ENCODE measurements around the gene PUS1.

PUS1 gene

DNA sequence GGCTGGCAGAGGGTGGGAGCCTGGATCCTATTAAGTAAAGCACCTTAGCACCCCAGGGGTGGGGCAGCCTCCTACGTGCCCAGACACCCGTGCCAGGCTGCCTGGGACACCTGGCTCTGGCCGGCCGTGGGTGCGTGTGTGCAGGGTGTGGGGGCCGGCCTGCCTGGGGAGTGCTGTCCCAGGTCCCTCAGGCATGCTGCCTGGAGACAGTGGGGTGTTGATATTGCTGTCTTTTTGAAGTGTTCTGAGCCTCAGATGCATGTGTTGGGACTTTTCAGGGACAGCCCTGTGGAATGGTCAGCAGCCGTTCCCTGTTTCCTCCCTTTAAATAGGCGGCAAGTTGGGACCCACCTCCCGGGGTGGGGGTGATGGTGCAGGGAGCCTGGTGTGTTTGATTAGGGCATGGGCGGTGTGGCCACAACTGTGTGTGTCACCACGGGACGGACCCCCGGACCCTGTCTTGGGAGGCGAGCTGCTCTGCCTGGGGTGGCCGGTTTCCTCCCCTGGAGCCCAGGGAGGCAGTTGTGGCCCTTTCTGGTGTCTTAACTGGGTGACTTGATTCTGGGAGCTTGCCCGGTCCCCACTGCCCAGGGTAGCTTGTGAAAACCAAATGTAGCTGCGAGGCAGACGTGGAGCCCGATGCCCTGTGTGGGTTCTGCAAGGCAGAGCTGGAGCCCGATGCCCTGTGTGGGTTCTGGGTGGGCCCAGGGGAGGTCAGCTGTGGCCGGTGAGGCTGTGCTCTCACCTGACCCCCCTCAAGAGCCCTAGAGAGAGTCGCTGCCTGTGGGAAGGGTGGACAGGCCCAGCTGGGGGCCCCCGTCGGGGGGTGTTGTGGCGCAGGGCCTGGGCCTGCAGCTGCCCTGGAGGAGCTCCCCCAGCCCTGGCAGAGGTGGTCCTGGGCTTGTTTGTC is 26.5 kb upstream of the PUS1 start:
- DNase-seq (ENCODE audit: low read depth), result no peak

DNA sequence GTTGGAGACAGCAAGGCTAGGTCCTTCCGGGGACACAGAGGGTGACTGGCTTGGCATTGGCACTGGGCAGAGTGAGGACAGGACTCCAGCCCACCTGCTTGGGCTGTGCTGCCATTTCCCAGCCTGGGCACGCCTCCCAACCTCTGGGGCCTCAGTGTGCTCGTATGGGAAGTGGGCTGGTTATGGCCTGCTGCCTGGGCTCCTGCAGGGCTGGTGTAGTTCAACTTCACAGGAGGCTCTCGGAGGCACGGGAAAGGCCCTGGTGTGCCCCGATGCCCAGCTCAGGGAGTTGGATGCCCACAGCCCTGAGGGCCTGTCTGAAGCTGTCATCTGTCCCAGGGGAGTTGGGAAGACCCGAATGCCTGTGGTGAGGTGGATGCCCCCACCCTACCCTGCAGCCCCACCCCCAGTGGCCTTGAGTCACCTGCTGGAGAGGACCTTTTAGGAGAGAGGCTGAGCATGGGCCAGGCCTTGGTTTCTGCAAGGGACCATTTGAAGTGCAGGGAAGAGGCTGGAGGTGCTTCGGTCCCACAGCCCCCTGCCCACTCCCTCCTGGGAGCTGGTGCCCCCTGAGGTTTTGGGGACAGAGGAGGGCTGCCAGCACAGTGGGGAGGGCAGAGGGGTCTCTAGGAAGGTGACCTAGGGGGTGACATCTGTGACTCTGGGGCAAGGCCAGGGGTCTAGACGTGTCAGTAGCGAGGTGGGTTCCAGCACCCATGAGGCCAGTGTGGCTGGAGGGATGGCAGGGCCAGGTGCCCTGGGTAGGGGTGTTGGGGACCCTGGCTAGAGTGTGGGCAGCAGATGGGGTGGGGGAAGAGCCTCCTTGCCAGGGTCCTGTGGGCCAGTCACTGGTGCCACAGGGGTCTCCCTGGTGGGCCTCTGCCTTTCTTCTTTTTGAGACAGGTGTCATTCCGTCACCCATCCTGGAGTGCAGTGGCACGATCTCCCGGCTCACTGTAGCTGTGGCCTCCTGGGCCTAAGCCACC is 25.5 kb upstream of the PUS1 start:
- DNase-seq (ENCODE audit: low read depth), result no peak

DNA sequence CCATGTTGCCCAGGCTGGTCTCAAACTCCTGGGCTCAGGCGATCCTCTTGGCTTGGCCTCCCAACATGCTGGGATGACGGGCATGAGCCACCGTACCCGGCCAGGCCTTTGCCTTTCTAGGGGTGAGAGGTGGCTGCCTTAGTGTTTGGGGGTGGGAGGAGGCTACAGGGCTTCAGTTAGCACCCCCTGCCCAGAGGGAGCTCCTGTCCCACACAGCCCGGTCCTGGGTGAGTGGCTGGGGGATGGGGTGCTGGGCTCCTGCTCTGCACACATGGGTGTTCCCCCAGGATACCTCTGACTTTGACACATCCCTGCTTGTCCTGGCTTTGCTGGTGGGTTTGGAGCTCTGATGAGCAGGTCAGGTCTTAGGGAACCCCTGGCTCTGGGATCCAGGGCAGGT is 24.7 kb upstream of the PUS1 start:
- no peak for DNase-seq (ENCODE audit: low read depth)

DNA sequence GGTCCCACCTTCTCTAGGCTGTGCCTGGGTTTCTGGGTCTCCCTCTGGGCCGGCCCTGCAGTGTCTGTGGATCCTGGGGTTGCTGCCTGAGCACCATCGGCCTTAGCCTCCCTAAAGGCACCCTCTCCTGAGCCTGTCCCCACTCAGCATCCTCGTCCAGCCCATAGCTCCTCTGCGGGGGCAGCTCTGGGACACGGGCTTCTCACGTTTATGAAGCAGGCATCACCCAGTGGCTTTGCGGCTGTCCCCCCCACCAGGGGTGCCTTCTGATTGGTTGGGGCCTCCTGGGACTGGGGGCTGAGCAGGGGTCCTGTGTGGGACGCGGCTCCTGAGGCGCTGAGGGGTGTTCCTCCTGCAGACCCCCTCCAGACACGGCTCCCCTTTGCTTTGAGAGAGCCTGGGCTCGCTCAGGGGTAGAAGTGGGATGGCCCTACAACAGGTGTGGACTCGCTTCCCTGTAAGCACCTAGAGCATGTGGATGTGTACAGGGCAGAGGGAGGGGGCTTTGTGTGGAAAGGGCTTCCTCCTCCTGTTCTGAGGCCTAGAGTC is 23.9 kb upstream of the PUS1 start:
- no peak for DNase-seq (ENCODE audit: low read depth)

DNA sequence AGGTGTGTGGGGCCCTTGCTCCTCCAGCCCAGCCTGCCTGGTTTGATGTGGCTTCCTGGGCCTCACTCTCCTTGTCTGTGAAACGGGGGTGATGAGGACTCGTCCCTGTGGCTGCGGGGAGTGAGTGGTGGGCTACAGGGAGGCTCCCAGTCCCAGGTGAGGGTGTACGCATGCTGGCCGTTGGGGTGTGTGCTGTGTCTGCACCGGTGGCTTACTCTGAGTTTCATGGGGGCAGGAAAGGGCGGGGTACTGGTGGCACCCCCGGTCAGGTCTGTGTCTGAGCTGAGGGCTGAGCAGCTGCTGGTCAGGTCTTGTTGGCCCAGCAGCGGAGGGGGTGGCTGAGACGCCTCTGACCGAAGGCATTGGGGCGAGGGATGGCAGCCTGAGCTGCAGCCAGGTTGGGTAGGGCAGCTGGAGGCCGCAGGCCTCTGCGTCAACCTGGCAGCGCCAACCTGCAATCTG is 23.4 kb upstream of the PUS1 start:
- DNase-seq (ENCODE audit: low read depth), result no peak

DNA sequence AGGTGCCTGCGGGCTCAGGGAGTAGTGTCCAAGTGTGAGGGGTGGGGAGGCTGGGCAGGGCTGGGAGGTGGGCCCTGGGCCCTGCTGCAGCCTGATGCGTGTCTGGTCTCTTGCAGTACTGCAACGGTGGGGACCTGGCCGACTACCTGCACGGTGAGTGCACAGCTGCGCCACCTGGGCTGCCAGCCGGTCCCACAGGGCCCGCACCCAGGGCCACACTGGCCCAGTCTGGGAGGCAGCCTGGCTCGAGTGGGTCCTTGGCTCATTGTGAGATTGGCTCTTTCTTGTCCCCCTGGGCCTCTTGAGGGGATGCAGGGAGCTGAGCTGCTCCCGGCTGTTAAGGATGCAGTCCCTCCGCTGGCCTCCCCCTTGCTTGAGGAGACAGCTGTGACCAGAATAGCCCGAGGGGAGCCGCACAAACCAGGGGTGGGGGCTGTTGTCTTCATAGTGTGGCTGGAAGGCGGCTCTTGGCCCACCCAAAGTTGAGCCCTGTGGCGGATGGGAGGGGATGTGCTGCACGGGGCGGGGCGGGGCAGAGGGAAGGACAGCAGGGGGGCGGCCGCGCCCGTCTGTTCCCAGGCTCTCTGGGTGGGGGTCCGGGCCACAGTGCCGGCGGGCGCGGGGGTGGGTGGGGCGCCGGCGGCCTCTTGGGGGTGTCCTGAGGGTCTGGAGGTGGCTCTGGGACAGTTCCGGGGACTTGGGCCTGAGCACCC is 21.5 kb upstream of the PUS1 start:
- DNase-seq (ENCODE audit: low read depth), result no peak

DNA sequence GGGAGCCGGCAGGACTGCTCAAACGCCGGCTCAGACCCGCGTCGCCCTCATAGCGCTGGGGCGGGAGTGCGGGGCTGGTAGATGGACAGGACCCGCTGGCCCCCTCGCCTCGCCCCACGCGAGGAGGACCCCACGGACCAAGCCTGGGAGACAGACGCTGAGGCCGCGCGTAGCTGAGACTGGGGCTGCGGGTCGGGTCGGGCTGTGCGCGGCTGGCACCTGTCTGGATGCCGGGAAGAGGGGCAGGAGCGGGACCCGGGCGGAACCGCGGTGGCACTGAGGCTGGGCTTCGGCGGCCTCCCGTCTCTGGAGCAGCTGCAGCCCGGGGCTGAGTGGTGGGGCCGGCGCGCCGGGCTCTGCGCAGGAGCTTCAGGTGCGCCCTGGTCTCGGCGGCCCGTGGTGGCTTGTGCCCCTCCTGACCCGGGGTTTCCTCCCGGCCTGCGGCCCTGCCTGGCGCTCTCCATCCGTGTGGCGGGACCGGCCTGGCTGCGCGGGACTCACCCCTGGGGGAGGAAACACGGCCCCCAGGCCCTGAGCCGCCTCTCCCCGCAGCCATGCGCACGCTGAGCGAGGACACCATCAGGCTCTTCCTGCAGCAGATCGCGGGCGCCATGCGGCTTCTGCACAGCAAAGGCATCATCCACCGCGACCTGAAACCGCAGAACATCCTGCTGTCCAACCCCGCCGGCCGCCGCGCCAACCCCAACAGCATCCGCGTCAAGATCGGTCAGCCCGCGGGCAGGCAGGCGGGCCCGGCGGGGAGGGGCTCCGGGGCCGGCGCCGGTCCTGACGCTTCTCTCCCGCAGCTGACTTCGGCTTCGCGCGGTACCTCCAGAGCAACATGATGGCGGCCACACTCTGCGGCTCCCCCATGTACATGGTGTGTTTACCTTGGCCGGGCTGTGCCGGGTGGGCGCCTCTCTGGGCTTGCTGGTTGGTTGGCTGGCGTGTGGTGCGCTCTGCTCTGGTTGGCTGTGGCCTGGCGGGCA is 20.7 kb upstream of the PUS1 start:
- no peak for DNase-seq (ENCODE audit: low read depth)

DNA sequence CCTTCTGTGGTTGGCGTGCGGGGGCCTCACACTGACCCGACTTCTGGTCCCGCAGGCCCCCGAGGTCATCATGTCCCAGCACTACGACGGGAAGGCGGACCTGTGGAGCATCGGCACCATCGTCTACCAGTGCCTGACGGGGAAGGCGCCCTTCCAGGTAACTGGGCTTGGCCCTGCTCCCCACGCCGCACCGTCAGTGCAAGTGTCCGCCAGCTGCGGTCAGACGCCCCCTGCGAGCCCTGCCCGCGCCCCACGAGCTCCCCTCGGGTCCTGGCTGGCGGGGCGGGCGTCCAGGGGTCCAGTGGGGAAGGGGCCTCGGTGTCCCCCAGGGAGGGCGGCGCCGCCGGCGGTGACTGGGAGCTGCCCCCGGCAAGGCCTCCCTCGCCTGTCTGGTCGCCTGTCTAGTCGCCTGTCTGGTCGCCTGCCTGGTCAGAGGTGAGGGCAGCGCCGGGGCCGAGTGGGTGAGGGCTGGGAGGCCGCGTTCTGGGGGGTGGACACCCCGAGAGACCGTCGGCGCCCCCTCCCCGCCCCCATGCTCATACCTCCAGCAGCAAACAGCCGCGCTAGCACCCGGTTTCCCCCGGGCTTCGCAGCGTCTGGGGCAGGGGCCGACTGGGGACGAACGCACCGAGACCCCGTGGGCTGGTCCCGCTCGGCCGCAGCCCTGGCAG is 19.9 kb upstream of the PUS1 start:
- DNase-seq (ENCODE audit: low read depth), result no peak

DNA sequence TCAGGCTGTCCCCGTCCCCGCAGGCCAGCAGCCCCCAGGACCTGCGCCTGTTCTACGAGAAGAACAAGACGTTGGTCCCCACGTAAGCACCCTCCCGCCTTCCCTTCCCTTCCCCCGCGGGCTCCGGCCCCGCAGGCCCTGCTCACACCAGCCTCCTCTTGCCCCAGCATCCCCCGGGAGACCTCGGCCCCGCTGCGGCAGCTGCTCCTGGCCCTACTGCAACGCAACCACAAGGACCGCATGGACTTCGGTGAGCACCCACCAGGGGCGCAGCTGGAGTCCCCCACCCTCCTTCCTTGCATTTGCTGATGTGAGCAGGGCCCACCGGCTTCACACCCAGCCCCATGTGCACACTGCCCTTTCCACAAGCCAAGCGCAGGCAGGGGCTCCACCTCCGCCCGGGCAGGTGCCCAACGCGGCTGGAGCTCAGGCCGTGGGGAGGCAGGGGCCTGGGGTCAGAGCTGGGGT is 19.3 kb upstream of the PUS1 start:
- DNase-seq (ENCODE audit: low read depth), result no peak

DNA sequence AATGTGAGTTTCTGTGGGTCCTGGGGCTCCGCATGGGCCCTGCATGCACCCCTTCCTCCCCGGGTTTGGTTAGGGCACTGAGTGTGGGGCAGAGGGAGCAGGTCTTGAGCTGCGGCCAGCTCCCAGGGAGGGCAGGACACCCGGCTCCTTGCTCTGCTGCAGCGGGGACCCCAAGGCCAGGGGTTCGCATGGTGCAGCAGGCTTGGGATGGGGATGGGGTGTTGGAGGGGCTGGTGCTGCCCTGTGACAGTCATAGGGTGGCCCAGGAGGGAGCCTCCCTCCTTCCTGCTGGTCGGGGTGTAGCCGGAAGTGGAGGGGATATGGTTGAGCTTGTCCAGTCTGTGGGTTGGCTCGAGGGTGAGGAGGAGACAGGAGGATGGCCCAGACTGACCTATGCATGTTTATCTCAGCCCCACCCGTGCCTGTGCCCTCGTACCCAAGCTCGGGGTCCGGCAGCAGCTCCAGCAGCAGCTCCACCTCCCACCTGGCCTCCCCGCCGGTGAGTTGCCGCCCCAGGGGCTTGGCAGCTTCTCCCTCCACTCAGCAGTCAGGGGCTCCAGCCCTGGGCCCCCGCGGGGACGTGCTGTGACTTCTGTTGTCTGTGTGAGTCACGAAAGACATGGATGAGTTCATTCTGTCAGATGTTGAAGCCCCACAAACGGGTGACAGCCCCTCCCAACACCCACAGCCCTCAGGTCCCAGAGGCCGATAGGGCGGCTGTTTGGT is 18.6 kb upstream of the PUS1 start:
- no peak for DNase-seq (ENCODE audit: low read depth)

DNA sequence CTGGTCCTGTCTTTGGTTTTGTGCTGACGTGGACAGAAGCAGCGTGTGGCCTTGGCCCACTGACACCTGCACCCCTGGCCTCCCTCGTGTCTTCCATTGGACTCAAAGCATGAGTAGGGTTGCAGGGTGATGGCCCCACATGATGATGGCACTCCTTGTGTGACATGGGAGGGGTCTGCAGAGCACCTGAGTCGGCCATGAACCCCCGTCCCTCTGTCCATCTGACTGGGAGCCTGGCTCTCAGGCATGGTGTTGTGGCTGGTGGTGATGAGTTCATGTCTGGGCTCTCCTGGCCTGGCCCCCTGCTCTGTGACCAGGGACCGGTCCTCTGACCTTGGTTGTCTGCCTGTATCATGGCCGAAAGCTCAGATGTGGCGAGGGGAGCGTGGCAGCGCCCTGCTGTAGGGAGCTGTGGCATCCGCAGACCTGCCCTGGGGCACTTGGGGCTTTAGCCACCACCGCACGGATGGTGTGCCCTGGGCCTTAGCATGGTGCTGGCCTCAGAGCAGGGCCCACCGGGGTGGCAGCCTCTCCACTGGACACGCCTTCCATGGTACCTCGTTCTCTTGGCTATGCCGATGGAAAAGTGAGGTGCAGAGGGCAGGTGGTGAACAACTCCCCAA is 17.9 kb upstream of the PUS1 start:
- DNase-seq (ENCODE audit: low read depth), result no peak

DNA sequence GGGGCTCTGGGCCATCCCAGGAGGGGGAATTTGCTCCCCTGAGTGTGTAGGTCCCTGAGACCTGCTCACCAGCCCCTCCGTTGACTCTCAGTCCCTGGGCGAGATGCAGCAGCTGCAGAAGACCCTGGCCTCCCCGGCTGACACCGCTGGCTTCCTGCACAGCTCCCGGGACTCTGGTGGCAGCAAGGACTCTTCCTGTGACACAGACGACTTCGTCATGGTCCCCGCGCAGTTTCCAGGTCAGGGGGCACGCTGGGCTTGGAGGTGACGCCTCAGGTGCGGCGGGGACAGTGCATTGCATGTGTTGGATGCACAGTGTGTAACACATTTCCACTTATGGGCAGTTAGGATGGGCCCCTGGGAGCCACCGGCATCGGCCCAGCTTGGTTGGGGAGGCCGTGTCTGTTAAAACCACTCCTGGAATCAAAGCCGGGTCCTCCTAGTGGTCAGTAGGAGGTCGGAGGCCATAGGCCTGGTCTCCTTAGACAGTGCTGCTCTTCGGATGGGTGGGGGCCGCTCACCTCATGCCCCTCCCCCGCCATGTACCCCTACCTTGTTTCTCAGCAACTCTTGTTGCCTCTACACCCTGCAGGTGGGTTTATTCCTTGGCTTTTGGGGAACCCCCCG is 17.1 kb upstream of the PUS1 start:
- DNase-seq (ENCODE audit: low read depth), result no peak

DNA sequence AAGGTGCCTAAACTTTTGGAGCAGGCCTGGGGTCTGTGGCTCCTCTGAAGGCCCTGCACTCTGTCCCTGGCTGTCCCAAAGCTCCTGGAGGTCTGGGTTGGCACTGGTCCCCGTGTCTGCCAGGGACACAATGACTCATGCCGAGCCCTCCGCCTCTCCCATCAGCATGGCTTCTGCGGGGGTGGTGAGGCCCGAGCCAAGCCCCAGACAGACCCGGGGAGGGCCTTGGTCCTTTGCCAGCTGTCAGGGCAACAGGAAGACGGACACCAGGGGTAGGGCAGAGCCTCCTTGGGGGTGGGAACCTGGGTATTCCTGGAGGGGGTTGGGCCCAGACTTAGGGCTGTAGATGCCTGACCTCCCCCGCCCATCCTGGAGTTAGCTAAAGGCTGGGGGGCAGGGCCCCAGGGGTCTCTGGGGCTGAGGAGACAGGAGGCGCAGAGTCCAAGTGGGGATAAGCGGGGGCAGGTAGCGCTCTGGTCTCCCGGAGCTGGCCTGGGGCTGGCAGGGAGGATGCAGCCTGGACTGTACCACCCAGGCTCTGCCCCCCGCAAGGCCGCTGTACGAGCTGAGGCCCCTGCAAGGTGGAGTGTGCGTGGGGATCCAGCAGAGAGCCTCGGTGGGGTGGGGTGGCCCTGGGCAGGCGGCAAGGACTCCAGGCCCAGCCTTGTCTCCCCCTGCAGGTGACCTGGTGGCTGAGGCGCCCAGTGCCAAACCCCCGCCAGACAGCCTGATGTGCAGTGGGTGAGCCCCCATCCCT is 16.4 kb upstream of the PUS1 start:
- DNase-seq (ENCODE audit: low read depth), result peak; percentile 87

DNA sequence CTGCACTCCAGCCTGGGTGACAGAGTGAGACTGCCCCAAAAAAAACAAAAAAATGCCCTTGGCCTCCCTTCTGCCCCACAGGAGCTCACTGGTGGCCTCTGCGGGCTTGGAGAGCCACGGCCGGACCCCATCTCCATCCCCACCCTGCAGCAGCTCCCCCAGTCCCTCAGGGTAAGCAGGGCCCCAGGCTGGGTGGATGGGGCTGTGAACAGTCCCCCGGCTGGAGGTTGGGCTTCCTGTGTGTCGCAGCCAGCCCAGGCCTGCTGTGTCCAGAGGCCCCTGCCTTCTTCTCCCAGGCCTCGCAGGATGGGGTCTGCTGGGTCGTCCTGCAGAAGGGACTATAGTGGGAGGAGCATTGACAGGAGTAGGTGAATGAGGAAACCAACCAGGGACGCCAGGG is 15.4 kb upstream of the PUS1 start:
- DNase-seq (ENCODE audit: low read depth), result no peak

DNA sequence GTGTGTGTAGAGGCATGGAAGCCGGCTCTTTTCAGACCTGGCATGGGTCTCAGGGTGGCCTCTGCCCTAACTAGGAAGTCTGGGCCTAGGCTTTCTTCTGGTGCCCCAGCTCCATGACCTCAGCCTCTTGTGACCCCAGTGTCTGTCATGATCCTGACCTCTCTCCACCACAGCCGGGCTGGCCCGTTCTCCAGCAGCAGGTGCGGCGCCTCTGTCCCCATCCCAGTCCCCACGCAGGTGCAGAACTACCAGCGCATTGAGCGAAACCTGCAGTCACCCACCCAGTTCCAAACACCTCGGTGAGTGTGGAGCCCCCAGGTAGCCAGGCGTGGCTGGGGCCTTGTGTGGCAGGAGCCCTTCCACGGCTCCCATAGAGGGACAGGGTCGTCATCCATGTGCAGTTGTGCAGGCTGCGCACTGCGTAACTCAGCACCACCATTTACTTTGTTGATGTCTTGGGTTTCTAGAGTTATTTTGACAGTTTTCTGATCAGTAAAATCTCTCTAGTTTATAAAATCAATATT is 14.8 kb upstream of the PUS1 start:
- no peak for DNase-seq (ENCODE audit: low read depth)

DNA sequence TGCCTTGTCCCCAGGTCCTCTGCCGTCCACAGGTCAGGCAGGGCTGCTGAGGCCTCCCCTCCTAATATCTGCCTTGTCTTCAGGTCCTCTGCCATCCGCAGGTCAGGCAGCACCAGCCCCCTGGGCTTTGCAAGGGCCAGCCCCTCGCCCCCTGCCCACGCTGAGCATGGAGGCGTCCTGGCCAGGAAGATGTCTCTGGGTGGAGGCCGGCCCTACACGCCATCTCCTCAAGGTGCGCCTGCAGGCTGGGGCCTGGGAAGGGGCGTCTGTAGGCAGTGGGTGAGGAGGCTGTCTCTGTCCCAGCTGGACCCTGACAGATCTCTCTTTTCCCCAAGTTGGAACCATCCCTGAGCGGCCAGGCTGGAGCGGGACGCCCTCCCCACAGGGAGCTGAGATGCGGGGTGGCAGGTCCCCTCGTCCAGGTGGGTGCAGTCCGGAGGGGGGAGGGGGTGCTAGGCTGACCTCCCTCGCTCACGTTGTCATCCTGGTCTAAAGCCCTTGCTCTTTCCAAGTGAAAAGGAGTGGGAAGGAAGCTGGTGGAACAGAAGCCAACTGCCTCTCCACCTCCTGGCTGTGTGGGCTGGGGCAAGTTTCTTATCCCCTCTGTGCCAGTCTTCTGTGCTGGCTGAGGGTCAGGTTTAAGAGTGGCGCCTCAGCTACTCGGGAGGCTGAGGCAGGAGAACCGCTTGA is 13.9 kb upstream of the PUS1 start:
- no peak for DNase-seq (ENCODE audit: low read depth)

DNA sequence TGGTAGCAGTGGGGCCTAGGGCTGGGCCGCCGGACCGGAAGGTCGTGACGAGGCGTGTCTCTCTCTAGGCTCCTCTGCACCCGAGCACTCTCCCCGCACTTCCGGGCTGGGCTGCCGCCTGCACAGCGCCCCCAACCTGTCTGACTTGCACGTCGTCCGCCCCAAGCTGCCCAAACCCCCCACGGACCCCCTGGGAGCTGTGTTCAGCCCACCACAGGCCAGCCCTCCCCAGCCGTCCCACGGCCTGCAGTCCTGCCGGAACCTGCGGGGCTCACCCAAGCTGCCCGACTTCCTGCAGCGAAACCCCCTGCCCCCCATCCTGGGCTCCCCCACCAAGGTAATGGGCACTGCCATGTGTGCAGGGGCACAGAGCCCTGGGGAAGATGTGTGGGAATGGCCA is 13.3 kb upstream of the PUS1 start:
- no peak for DNase-seq (ENCODE audit: low read depth)
